Left renal cortex interstitium (tissue), 4 donors: ENCODE results near the gene GOLIM4. TPM values are rescaled to one million over a fixed set of nuclear protein-coding genes. Genes with fewer than 3 reads are reported as not detected.
"Not testable (repeated sequence)": the region's sequence is repeated elsewhere in the genome, so short reads cannot be mapped to it uniquely, and the experiment has no call there.

Source experiments
- DNase-seq, 4 donors: peaks; one replicate each; pipeline ENCODE4 v3.0.0-alpha.2; 2013; ENCODE audit warnings: low read depth in 4 of 4, low spot score in 2 of 4, missing footprints in 1 of 4
- polyA plus RNA-seq, 4 donors: library from polyadenylated mRNA; unstranded; fragments of 120-200 nt; gene quantifications; one replicate each; pipeline ENCODE4 v1.2.1, GENCODE V29; 2013; ENCODE audit not compliant: insufficient read length in 4 of 4

The GOLIM4 gene
- 100 to 1,000 TPM in 3 of 4 donors, 10 to 100 TPM in 1; 93.1 to 113 (median 108) TPM for polyA plus RNA-seq

- peak; percentile 80 to 92 (median 90) for DNase-seq
Observed at GRCh38 chr3:168095611-168096209, at the start of gene GOLIM4. TSS of gene GOLIM4 (minus strand) at chr3:168095924. CDS start at chr3:168095285, 639 bp downstream.

- no peak for DNase-seq
Observed at GRCh38 chr3:168141405-168141998, 45.8 kb upstream of the GOLIM4 start.

GRCh38 chr3:168139947-168140346, 44.2 kb upstream of the GOLIM4 start:
- DNase-seq: no peak

GRCh38 chr3:168138421-168138820, 42.7 kb upstream of the GOLIM4 start:
- DNase-seq: no peak

GRCh38 chr3:168134931-168135330, 39.2 kb upstream of the GOLIM4 start:
- DNase-seq: no peak

- DNase-seq: not testable (repeated sequence)
Observed at GRCh38 chr3:168130250-168130649, 34.5 kb upstream of the GOLIM4 start.

- not testable (repeated sequence) for DNase-seq
Observed at GRCh38 chr3:168128463-168128862, 32.7 kb upstream of the GOLIM4 start.

GRCh38 chr3:168127466-168127865, 31.7 kb upstream of the GOLIM4 start:
- DNase-seq: no peak

- no peak for DNase-seq
Observed at GRCh38 chr3:168124791-168125190, 29.1 kb upstream of the GOLIM4 start.

- no peak for DNase-seq
Observed at GRCh38 chr3:168124291-168124690, 28.6 kb upstream of the GOLIM4 start.

- DNase-seq: no peak
Observed at GRCh38 chr3:168123201-168124176, 27.8 kb upstream of the GOLIM4 start.

- DNase-seq: no peak
Observed at GRCh38 chr3:168121184-168122017, 25.7 kb upstream of the GOLIM4 start.

- no peak for DNase-seq
Observed at GRCh38 chr3:168117853-168118313, 22.2 kb upstream of the GOLIM4 start.

GRCh38 chr3:168117059-168117458, 21.3 kb upstream of the GOLIM4 start:
- DNase-seq: no peak

GRCh38 chr3:168116279-168116678, 20.6 kb upstream of the GOLIM4 start:
- no peak for DNase-seq

GRCh38 chr3:168113848-168114247, 18.1 kb upstream of the GOLIM4 start:
- DNase-seq: no peak

GRCh38 chr3:168112894-168113293, 17.2 kb upstream of the GOLIM4 start:
- no peak for DNase-seq

- no peak for DNase-seq
Observed at GRCh38 chr3:168104361-168104760, 8.6 kb upstream of the GOLIM4 start.

- no peak for DNase-seq
Observed at GRCh38 chr3:168102735-168103410, 7.1 kb upstream of the GOLIM4 start.
